GM10248 (cell line): ENCODE data around the gene SDS.
A peak's percentile ranks its signal among the peaks of the same experiment; 100 is the strongest.

ENCODE experiments used
- CTCF ChIA-PET: fragments of 300-600 bp; sonication (Branson Sonifier 250); formaldehyde crosslinking; extraction: SDS; loops from one replicate; lab custom pipeline; 2021; ENCODE audit warnings: antibody characterized with exemption; lab: Yijun Ruan, JAX
- POLR2A ChIA-PET: fragments of 350-650 bp; sonication (Branson Sonifier 250); formaldehyde crosslinking; extraction: SDS; loops from one replicate; lab custom pipeline; 2020; ENCODE audit warnings: antibody characterized with exemption; lab: Yijun Ruan, JAX
- DNase-seq: peaks from one replicate; pipeline ENCODE4 v3.0.0; 2012; ENCODE audit errors: extremely low spot score
- TF ChIP-seq, protein P1 (sequence below): IDR thresholded peaks from 2 replicates; pipeline ENCODE4 v1.5.1; 2012; ENCODE audit warnings: mild to moderate bottlenecking, low read depth; ENCODE audit errors: extremely low read depth, missing control alignments, control extremely low read depth

SDS gene

DNA sequence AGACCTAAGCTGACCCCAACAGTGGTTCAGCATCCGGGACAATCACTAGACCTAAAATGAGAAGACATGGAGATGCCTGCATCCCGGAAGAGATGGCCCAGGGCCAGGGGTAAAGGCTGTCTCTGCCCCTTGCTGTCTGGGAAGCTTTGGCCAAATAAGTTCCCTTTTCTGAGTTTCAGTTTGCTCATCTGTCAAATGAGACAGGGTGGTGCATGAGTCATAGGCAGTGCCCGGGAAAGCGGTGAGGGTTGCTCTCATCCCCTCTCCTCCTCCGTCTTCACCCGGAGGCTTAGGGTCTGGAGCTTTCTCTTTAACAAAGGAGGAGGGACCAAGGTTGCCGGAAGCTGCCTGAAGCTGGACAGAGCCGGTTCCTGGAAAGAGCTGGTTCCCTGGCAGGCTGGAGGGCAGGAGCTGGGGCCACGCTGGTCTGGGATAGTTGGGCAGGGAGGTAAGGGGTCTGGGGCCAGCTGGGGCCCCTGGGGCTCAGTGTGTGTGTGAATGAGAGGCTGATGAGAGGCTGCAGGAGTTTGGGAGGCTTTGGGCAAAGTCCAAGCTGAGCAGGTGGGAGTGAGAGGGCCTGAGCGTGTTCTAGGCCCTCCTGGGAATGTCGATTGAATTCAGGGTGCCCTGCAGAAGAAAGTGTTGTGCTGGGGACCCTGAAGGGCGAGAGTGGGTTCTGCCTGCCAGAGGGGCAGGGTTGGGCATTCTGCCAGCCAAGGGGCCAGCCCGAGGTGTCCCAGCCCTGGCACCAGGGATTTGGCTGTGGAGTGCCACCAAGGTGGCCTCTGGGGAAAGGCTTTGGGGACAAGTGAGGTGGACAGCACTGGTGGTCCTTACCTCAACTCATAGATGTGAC, 18.6 kb upstream of the SDS start, which contains the start of gene SDSL:
SDSL (plus strand) TSS at position 351 of the 856 bp plus-strand sequence. CDS start 5,603 bp downstream, outside the sequence.
- TF ChIP-seq, protein P1, sequence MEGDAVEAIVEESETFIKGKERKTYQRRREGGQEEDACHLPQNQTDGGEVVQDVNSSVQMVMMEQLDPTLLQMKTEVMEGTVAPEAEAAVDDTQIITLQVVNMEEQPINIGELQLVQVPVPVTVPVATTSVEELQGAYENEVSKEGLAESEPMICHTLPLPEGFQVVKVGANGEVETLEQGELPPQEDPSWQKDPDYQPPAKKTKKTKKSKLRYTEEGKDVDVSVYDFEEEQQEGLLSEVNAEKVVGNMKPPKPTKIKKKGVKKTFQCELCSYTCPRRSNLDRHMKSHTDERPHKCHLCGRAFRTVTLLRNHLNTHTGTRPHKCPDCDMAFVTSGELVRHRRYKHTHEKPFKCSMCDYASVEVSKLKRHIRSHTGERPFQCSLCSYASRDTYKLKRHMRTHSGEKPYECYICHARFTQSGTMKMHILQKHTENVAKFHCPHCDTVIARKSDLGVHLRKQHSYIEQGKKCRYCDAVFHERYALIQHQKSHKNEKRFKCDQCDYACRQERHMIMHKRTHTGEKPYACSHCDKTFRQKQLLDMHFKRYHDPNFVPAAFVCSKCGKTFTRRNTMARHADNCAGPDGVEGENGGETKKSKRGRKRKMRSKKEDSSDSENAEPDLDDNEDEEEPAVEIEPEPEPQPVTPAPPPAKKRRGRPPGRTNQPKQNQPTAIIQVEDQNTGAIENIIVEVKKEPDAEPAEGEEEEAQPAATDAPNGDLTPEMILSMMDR, result no peak
- ChIA-PET CTCF (no interaction called here), POLR2A (interaction anchor here (0.5 kb wide), 2 partner anchors 54 to 87 kb away, joined by 4 read pairs; partner anchors contain the start of gene SLC8B1)
- peak; percentile 73 for DNase-seq

DNA sequence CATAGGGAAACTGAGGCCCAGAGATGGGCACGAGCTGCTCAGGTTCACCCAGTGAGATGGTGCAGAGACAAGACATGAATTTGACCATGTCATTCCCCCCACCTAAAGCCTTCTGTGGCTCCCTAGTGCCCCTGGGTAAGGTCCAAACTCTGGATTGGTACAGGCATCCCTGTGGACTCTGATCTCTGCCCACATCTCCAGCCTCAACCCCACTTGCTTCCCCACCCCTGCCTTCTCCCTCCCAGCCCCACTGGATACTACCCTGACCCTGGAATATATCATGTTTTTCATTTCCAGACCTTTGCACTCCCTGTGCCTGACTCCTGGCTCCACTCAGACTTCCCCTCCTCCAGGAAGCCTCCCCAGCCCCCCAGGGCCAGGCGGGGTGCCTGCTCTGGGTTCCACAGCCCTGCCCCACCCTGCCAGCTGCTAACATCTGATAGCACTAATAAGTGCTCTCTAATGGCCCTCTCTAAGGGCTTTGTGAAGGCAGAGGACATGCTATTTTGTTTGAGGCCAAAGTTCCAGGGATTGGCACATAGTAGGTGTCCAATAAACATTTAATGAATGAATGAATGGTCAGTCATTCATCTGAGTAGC, 17.4 kb upstream of the SDS start:
- POLR2A ChIA-PET, result no interaction called here
- CTCF ChIA-PET, result interaction anchor here (1.0 kb wide), 1 partner anchor 14 kb away, joined by 3 read pairs; no protein-coding TSS in a partner anchor

DNA sequence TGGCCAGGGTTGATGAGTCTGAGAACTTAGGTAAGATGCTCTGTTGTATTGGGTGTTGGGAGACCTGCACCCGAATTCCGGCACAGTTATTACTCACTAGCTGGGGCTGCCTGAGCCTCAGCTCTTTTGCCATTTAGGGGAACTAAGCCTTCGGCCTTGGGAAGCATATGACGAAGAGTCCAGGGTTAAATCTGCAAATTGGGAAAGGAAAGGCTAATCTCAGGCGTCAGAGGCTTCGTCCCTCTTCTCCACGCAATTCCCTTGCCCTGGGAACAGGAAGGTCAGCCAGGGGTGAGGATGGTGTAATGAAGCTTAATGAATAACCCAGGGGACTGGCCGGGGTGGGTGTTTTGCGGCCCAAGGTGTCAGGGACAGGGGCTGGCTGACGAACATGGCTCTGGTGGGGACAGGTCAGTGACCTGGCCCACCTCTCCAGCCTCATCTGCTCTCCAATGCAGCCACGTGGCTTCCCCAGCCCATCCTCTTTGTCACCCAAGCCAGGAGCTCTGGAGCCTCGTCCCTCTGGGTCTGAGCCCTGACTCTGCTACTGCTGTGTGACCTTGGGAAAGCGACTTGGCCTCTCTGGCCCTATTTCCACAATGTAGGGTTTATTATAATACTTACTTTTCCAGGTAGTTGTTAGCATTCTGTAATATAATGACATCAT, 14.7 kb upstream of the SDS start:
- CTCF ChIA-PET, result no interaction called here
- no peak for DNase-seq
- POLR2A ChIA-PET, result no interaction called here
- TF ChIP-seq, protein P1, result no peak

More for the DNA sequence above, 17.4 kb upstream of the SDS start:
- DNase-seq, result no peak
- TF ChIP-seq, protein P1, result no peak

DNA sequence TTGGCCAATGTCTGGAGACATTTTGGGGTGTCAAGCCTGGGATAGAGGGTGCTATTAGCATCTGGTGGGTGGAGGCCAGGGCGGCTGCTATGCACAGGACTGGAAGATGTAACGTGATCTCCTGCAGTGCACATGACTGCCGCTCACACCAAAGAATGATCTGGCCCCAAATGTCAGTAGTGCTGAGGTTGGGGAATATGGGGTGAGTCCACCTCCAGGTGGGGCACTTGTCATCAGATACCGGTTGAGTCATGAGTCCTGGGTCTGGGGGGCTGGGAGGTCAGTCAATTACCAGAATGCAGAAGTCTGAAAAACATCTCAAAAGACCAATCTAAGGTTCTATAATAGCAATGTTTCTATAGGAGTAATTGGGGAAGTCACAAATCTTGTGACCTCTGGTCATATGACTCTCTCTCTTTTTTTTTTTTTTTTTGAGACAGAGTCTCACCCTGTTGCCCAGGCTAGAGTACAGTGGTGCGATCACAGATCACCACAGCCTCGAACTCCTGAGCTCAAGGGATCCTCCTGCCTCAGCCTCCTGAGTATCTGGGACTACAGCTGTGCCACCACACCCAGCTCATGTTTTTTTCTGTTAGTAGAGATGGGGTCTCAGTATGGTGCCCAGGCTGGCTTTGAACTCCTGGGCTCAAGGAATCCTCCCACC, 12.5 kb upstream of the SDS start:
- no peak for DNase-seq
- POLR2A ChIA-PET, result interaction anchor here (0.7 kb wide), 1 partner anchor 243 kb away, joined by 3 read pairs; no protein-coding TSS in a partner anchor
- CTCF ChIA-PET, result no interaction called here
- TF ChIP-seq, protein P1, result no peak

DNA sequence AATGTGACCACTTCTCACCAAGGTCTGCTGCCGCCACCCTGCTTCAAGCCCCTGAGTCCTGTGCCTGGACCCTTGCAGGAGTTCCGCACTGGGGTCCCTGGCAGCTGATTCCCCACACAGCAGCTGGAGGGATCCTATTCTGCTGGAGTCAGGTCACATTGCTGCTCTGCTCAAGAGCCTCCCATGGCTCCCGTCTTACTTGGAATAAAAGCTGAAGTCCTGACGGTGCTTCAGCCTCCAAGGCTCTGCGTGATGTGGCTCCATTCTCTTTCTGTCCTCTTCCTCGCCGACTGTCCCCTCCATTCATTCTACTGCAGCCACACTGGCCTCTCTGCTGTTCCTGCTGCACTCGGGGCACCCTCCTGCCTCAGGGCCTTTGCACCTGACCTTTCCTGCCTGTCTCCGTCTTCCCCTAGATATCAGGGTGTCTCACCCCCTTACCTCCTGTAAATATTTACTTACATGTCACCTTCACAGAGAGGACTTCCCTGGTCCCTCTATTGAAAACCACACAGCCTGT, 10.9 kb upstream of the SDS start:
- DNase-seq, result no peak
- ChIA-PET POLR2A (no interaction called here), CTCF (interaction anchor here (3.3 kb wide), 1 partner anchor 10 kb away, joined by 18 read pairs; no protein-coding TSS in a partner anchor)
- TF ChIP-seq, protein P1, result no peak
